HG02588 (cell line): ENCODE measurements around the gene PAXX.

Experiments used
- ATAC-seq: cut with Tn5 transposase; IDR thresholded peaks from one replicate; pipeline ENCODE4 v1.9.1; 2021; ENCODE audit warnings: mild to moderate bottlenecking, moderate library complexity; ENCODE audit not compliant: unreplicated experiment

PAXX gene, protein sequence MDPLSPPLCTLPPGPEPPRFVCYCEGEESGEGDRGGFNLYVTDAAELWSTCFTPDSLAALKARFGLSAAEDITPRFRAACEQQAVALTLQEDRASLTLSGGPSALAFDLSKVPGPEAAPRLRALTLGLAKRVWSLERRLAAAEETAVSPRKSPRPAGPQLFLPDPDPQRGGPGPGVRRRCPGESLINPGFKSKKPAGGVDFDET

DNA sequence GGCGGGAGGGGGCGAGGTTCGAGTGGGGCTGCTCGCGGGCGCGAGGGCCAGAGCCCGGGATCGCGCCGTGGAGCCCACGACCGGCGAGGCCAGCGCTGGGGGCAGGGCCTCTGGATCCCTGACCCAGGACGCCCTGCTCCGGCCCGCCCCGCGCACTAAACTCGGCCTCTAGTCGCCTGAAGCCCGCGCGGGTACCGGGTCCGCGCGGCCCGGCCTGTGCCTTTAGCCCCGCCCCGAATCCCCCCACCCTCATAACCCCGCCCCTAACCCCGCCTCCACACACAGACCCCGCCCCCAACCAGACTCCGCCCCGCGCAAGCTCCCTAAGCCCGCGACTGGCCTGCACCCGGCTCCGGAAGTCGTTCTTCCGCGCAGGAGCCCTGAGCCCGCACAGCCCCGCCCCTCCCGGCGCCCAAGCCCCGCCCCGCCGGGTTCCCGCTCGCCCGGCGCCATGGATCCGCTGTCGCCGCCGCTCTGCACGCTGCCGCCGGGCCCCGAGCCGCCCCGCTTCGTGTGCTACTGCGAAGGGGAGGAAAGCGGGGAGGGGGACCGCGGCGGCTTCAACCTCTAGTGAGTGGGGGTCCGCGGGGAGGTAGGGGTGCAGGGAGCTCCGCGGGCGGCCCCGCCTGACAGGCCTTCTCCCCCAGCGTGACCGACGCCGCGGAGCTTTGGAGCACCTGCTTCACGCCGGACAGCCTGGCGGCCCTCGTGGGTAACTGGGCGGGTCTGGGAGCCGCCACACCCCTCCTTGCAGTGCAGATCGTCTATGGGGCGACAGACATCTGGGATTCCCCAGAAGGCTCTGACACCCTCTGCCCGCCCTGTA is at the start of gene PAXX:
Gene PAXX, plus strand, starts transcription at position 430 of the 826 bp plus-strand sequence. Its CDS starts 22 bp downstream, at position 452.
- peak; percentile 74 for ATAC-seq

DNA sequence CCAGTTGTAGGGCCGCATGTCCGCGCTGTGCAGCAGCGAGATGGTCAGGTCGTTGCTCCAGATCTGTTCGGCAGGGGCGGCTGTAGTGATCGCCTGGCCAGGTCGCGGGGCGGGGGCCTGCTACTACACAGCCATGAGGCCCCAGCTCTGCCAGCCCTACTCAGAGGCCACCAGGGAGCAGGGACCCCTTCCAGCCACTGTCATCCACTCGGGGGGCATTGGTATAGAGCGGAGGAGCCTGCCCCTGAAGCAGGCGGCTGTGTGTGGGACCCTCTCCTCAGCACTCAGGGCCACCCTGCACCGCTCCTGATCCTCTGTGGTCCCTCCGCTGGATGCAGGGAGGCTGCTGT is 49.4 kb upstream of the PAXX start:
- no peak for ATAC-seq

DNA sequence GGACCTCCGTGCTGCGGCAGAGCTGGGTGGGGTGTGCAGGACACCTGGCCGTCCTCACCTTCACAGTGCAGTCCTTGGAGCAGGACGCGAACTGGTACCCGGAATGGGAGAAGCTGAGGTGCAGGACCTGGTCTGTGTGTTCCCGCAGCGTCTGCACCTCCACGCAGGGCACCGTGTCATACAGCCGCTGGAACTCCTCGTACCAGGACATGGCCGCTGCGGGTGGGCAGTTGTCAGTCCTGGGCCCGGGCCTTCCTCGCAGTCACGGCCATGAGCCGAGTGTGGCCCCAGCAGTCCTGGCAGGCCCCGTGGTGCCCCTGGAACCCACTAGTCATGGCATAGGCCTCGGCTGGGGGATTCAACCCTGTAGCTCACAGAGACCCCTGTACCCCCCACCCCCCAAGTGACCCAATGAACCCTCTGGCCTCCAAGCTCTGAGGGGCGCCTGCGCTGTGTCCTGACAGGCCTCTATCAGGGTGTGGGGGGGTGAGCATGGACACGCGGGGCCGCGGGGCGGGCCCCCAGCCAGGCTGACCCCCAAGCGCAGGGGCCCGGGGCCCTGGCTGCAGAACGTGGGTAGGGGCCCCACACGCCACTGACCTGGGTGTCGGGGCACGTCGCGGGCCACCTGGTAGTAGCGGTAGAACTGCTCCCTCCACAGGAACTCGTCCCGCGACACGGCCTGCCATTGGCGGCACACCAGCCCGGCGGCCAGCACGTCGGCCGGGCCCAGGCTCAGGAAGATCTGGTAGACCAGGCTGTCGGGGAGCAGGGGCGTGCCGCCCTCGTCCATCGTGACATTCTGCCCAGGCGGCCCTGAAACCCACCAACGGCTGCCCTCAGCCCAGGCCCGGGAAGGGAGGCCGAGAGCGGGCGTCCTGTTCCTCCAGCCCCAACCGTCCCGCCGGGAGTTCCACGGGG is 48.7 kb upstream of the PAXX start:
- peak; percentile 6 for ATAC-seq

DNA sequence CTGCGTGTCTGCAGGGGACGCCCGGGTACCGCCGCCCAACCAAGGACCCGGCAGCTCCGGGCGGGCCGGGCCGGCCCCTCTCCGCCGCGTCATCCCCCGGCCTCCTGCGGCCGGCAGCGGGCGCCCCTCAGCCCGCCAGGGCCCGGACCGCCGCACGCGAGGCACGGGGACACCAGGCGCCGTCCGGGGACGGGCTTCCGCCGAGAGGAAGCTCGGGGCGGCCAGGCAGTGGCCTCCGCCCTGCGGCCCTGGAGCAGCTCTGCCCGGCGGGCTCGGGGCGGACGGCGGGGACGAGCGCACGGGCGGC is 48.1 kb upstream of the PAXX start:
- peak; percentile 24 for ATAC-seq

DNA sequence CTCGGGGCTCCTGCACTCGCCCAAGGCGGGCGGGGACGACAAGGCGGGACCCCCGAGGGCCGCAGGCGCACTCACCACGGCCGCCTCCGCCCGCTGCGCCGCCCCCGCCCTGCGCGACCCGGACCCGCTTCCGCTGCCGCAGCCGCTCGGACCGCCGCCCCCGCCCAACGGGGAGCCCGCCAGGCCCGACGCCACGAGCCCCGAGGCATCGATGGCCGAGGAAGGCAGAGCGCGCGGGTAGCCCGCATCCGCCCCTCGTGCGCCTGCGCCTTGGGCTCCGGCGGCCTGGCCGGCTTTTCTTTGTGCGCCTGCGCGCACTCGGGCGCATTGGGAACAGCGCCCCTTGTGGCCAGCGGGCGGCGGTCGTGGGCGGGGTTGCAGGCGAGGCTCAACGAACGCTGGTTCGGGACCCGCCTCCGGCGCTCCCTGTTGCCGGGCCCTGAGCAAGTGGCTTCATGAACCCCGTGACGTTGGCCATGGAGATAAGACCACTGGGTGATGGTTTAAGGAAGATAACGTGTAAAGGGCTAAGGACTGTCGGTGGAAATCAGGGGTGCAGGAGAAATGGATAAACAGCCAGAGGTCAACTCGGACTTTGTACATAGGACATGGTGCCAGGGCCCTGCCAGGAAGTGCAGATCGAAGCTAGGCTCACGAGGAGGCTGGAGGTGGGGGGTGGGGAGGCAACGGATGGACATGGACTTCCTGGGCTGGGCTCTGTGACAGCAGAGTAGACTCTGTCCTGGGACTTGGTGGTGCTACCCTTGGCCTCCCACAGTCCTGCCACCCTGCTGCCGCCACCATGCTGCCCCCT is 47.5 kb upstream of the PAXX start, which contains the start of the genes C8G and FBXW5:
Gene C8G, plus strand, starts transcription at position 725 of the 814 bp plus-strand sequence. Its CDS starts 78 bp downstream, at position 803.
Gene FBXW5, minus strand, starts transcription at position 220 of the 814 bp plus-strand sequence. CDS start 655 bp downstream, outside the sequence.
- peak; percentile 80 for ATAC-seq

DNA sequence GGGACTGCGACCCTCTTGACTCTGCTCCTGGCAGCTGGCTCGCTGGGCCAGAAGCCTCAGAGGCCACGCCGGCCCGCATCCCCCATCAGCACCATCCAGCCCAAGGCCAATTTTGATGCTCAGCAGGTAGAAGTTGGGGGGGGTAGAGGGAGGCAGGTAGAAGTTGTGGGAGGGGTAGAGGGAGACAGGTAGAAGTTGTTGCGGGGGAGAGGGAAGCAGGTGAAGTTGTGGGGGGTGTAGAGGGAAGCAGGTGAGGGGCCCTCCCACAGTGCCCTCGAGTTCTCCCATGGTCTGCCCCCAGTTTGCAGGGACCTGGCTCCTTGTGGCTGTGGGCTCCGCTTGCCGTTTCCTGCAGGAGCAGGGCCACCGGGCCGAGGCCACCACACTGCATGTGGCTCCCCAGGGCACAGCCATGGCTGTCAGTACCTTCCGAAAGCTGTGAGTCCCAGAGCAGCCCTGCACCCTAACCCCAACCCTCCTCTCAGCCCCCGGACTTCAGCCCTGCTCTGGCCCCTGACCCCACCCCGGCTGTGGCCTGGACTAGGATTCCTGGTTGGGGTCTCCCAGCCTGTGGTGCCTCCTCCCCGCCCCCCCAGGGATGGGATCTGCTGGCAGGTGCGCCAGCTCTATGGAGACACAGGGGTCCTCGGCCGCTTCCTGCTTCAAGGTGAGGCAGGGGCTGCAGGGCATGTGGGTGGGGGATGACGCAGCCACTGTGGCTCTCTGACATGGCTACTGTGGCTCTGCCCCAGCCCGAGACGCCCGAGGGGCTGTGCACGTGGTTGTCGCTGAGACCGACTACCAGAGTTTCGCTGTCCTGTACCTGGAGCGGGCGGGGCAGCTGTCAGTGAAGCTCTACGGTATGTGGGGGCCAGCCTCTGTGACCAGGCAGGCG is 46.6 kb upstream of the PAXX start:
- no peak for ATAC-seq

DNA sequence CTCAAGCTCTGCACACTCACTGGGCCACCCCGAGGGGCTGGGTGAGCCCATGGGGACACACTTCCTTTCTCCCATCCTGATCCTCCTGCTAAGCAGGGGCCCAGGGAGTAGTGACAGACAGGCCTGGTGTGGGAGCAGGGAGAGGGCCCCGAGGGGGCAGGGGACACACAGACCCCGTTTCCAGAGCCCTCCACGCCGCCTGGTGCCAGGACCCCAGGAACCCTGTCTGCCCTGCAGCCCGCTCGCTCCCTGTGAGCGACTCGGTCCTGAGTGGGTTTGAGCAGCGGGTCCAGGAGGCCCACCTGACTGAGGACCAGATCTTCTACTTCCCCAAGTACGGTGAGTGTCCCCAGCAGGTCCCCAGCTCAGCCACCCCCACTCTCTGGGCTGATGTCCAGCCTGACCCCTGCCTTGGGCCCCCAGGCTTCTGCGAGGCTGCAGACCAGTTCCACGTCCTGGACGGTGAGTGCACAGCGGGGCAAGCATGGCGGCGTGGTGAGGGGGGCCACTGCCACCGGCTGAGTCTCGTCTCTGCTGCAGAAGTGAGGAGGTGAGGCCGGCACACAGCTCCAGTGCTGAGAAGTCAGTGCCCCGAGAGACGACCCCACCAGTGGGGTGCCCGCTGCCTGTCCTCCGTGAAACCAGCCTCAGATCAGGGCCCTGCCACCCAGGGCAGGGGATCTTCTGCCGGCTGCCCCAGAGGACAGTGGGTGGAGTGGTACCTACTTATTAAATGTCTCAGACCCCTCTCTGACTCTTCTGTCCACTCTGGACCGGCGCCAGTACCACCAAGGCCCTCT is 45.8 kb upstream of the PAXX start:
- ATAC-seq, result no peak

DNA sequence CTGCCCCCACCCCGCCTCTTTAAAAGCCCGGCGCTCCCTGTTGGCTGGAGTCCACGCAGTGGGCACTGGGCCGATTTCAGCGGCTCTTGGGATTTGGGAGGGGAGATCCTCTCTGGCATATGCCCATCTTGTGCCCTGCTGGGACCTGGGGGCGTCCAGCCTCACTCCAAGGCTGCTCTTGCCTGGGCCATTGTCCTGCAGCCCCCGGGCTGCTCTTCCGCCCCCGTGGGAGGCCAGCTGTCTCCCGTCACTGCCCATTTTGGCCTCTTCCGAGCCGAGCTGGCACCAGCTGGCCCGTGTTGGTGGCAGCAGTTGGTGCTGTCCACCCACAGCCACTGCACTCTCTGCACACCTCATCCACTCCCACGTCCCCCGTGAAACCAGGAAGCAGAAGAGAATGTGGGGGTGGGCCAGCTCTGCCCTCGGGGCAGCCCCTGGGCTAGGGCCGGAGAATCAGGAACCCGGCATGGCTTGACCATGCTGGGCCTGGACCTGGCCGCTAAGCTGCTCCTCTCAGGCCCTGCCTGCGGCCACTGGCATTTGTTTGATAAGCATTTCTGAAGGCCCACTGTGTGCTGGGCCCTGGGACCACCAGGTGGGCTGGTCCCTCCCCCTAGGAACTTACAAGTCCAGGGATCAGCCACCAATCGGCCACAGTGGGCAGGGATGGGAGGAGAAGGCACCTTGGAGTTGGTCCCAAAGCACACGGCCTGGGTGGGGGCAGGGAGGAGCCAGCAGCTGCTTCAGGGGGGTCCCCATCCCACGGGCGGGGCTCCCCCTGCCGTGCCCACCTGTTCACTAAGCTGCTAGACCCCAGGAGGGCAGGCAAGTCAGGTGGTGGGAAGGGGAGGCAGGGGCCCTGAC is 45.0 kb upstream of the PAXX start:
- no peak for ATAC-seq

DNA sequence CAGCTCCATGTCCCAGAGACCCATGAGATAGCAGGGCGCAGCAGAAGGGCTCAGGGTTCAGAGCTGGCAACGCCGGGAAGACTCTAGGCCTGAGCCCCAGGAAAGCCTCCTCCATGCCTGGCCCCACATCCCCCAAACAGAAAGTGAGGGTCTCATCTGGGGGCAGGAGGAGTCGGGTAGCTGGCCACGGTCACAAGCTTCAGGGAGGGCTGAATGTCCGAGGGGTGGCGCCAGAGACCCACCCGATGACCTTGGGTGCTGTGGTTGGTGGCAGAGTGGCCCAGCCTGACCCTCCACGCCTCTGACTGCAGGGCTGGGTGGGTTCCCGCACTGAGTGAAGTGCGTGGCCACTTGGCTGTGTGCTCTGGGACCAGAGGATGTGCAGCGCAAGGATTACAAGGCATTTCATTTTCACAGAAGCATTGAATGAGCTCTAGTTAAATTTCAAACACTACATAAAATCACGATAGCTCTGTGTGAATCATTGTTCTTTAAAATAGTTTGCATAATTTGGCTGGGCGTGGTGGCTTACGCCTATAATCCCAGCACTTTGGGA is 44.2 kb upstream of the PAXX start:
- no peak for ATAC-seq

DNA sequence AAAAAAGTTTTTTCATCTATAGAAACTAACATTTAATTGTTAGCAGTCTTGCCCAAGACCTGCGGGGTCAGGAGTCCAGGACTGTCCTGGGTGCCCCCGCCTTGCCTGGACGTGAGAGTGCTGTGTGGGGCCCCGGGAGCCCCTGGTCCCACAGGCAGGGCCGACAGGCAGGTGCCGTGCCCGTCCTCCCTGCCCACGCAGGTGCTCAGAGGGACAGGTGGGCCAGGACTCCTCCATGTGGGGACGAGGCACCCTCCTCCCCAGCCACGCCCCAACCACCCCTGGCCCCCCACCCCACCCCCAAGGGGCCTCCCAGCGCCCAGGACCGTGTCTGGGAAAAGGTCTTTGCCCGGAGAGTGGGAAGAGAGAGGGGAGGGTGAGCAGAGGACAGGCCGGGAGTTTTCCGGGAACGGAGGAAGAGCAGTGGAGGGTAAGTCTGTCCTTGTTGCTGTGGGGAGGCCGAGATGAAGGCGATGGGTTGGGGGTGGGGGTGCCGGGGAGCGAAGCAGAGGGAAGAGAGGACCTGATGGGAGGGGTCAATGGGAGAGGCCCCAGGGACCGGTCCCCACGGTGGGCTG is 42.9 kb upstream of the PAXX start:
- ATAC-seq, result no peak

DNA sequence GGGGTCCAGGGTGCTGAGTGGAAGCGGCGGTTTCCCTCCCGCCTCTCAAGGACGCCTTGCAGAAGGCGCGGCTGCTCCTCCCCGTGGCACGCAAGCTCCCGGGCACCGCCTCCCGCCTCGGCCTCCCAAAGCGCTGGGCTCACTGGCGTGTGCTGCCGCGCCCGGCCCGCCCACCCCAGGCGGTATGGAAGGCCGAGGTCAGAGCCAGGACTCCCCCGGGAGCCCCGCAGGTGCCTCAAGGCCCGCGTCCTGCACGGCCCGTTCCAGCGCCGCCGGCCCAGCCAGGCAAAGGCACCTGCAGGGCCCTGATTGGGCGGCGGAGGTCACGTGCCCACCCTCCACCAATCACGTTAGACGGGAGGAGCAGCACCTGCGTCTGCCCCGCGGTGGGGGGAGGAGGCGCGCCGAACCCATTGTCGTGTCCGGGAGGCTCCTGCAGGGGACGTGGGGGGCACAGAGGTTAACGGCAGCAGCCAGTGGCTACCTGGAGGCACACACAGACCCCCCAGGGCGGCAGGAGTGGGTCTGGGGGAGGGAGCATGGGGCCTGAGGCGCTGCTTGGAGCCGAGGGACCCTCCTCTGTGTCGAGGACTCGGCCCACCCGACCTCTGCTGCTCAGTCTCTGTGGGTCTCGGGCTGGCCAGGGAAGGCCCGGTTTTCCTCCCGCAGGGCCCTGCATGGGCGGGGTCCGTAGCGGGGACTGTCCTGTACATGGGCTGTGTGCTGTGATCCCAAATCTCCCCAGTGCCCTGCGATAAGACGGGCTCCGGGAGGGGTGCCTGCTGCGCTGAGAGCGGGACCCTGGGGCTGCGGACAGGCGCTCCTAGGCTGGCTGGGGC is 42.2 kb upstream of the PAXX start:
- ATAC-seq, result peak; percentile 65

DNA sequence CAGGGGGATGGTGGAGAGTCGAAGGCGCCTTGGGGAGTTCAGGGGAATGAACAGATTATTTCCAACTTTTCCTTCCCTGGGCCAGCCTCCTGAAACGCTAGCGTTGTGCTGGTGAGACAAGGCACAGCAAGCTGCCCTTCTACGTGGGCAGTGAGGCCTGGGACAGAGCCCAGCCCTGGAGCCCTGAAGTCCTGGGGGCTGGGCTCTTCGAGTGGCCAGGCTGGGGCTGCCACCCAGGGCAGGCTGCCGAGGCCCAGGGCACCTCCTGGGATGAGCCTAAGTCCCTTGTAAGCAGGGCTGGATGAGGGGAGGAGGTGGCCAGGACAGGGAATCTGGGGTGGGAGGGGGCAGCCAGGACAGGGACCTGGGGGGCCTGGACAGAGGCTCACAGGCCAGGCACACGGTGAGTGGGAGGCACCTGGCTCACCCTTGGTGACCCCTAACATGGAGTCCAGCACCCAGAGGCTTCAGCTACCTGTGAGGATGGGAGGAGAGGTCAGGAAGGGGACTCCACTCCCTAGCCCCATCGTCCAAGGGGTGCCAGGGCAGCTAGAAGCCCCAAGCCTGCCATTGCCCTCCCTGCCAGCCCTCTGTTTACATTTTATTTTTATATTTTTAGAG is 41.5 kb upstream of the PAXX start:
- ATAC-seq, result no peak

DNA sequence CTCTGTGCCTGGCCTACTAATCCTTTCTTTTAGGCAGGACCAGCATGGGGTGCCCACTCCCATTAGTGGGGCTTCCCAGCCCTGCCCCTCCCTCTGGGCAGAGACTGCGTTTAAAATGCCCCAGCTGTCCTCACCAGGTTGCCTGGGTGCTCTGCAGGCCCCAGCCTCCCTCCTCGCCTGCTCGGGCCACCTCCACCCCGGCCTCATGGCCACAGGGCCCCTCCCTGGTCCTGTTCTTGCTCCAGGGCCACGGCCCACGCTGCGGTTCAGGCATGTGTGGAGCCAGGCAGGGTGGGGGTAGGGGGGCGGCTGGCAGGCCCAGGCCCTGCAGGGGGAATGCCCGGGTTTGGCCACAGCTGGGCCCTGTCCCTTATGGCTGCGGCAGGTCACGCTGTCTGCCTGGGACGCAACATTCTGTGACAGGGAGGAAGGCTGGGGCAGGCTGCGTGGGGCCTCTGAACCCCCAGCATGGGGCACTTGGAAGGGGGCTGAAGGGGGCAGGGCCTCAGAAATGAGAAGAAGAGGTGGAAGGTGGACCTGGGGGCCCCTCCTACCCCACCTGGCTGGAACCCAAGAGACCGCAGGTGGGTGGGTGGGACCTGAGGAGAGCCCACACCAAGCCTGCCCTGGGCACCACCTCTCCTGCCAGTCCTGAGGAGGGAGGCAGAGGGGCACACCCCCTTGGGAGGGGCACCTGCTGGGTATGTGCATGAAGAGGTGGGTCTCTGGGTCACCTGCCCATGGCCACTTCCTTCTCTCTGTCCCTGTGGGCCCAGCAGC is 40.5 kb upstream of the PAXX start, which contains the start of gene LCN12:
Gene LCN12, plus strand, starts transcription at position 733 of the 780 bp plus-strand sequence. CDS start 55 bp downstream, outside the sequence.
- no peak for ATAC-seq

DNA sequence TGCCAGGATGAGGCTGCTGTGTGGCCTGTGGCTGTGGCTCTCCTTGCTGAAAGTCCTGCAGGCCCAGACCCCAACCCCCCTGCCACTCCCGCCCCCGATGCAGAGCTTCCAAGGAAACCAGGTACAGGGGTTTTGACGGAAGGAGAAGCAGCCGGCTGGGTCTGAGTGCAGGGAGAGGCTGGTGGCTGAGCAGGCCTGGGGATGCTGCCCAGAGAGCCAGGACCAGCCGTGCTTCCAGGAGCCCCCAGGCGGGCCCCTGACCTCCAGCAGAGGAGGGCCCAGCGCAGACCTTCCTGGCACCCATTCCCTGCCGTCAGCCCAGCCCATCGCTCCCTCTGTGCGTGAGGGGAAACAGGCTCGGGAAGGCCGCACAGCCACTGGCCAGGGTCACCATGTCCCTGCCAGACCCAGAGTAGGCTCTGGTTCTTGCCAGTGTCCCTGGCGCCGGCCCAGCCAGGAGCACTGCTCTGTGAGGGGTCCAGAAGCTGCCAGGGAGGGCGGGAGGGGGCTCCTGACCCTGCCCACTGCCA is 39.8 kb upstream of the PAXX start:
- no peak for ATAC-seq
